ENCODE data around the gene PSAPL1.
A peak's percentile ranks its signal among the peaks of the same experiment; 100 is the strongest.

Gene PSAPL1

GRCh38 chr4:7418131-7418943, 16.4 kb downstream of the PSAPL1 start:
- DNase-seq (ENCODE audit: low read depth, low spot score): no peak

DNA sequence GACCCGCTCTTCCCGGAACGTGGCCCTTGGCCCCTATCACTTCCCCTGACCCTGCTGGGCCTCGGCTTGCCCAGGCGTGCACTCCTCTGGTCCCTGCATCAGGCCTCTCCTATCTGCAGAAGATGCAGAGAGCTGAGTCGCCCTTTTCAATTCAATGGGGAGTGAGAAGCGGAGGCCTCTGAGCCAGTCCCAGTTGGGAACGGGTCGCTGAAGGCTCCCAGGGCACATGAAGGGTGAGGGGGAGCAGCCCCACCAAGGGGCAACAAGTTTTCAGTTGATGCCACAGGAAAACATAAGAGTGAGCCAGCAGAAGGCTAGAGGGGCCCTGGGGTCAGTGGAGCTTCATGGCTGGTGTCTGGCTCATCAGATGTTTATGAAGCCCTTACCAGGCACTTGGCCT, 17.1 kb downstream of the PSAPL1 start:
- no peak for DNase-seq (ENCODE audit: low read depth, low spot score)

GRCh38 chr4:7416745-7417432, 17.8 kb downstream of the PSAPL1 start:
- no peak for DNase-seq (ENCODE audit: low read depth, low spot score)

GRCh38 chr4:7415927-7416686, 18.6 kb downstream of the PSAPL1 start:
- no peak for DNase-seq (ENCODE audit: low read depth, low spot score)

DNA sequence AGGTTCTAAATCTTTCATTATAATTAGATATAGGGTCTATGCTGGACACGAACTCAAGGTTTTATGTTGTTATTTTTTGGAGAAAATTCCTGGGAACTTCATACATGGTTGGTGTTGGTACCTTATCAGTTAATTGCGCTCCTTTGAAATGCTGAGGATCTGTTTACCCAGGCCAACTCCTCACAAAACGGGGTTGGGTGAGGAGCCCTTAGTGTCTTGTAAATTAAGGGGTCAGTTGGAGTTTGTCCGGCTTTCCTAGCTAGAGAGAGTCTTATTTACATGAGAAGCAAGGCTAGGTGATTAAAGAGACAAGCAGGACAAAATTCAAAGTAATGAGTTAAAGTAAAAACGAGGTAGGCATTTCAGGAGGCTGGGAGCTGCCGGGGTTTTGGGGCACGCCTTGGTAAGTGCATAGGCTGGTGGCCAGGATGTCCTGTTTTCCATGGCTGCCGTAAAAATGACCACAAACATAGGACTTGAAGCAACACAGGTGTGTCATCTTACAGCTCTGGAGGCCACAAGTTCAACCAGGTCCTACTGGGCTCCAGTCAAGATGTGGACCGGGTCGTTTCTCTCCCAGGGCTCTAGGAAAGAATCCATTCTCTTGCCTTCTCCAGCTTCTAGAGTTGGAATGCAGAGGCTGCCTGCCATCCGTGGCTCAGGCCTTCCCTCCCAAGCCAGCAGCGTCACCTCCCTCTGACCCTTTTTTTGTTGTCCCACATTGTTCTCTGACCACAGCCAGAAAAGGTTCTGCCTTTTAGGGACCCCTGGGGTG, 19.8 kb downstream of the PSAPL1 start:
- DNase-seq (ENCODE audit: low read depth, low spot score): peak; percentile 29

- DNase-seq (ENCODE audit: low read depth, low spot score): no peak
Measured at GRCh38 chr4:7414046-7414445, 20.7 kb downstream of the PSAPL1 start.

- no peak for DNase-seq (ENCODE audit: low read depth, low spot score)
Measured at GRCh38 chr4:7412554-7412912, 22.2 kb downstream of the PSAPL1 start.

DNA sequence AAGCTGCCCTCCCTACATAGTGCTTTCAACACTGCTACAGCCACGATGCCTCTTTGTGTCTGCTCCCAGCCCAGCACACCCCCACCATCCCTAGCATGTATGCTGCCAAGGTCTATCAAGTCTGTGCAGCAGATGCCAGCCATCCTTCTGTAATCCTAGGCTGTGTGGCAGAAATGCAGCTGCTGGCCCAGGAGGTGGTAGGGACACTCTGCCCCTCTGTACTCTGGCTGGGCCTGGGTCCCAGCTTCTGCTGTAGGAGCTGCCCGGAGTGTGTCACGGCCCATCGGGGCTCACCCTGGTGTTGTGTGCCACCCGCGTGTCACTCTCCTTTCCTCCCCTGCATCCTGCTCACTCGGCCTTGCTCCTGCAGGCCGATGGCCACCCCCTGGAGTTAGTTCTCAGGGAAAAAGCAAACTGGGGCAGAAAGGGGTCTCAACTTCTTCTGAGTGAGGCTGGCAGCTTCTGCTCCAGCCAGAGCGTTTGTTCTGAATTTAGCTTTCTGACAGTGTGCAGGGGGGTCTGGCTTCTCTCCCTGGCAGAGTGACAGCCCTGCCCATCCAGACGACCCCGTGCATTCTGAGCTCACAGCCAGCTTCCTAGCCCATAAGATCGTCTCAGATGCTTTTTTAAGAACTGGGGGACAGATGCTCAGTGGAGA, 22.7 kb downstream of the PSAPL1 start:
- DNase-seq (ENCODE audit: low read depth, low spot score): no peak

DNA sequence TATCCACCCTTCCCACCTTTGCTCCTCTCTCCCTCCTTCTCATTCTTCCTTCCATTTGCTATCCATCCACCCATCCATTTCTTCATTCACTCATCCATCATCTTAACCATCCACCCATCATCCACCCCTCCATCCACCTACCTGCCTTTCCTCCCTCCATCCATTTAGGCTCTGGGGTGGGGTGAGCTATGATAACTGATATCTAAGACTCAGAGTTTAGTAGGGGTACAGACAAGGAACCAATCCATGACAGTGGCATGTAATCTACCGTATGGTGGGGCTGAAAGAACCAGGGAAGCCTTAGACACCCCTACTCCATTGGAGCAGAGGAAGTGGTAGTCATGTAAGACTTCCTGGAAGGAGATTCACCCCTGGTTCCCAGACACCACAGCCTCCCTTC, 23.2 kb downstream of the PSAPL1 start:
- DNase-seq (ENCODE audit: low read depth, low spot score): no peak

- DNase-seq (ENCODE audit: low read depth, low spot score): no peak
Measured at GRCh38 chr4:7410446-7410845, 24.3 kb downstream of the PSAPL1 start.

GRCh38 chr4:7408166-7408565, 26.6 kb downstream of the PSAPL1 start:
- no peak for DNase-seq (ENCODE audit: low read depth, low spot score)

DNA sequence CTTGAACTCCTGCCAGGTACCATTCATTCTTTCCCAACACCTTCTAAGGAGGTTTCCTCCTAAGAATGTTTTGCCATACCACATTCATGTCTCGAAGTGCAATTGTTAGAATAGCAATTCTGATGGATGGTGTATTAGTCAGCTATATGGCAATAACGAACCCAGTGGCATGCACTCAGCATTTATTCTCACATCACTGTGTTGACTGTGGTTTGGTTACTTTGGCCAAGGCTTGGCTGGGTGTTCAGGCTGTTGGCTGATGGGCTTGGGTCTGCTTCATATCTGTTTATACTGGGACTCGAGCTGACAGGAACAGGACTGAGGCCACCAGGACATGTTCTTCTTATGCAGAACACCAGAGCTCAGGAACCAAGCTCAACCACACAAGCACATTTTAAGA, 31.7 kb downstream of the PSAPL1 start:
- no peak for DNase-seq (ENCODE audit: low read depth, low spot score)

DNA sequence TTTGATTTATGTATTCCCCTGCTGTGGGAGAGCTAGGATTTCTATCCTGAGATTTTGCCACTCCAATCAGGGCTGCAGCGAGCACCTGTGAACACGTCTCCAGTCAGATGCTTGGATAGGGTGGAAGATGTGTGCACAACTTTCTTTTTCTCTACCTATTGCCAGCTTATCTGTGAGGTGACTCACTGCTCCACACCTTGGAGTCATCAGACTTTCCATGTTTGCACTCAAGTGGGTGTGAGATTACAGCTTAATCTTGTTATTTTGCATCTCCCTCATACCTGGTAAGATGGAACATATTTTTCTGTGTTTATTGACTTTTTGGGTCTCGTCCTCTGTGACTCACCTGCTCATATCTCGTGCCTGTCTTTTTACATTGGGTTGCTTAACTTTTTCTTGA, 32.2 kb downstream of the PSAPL1 start:
- DNase-seq (ENCODE audit: low read depth, low spot score): no peak

- DNase-seq (ENCODE audit: low read depth, low spot score): no peak
Measured at GRCh38 chr4:7400671-7401298, 33.9 kb downstream of the PSAPL1 start.

DNA sequence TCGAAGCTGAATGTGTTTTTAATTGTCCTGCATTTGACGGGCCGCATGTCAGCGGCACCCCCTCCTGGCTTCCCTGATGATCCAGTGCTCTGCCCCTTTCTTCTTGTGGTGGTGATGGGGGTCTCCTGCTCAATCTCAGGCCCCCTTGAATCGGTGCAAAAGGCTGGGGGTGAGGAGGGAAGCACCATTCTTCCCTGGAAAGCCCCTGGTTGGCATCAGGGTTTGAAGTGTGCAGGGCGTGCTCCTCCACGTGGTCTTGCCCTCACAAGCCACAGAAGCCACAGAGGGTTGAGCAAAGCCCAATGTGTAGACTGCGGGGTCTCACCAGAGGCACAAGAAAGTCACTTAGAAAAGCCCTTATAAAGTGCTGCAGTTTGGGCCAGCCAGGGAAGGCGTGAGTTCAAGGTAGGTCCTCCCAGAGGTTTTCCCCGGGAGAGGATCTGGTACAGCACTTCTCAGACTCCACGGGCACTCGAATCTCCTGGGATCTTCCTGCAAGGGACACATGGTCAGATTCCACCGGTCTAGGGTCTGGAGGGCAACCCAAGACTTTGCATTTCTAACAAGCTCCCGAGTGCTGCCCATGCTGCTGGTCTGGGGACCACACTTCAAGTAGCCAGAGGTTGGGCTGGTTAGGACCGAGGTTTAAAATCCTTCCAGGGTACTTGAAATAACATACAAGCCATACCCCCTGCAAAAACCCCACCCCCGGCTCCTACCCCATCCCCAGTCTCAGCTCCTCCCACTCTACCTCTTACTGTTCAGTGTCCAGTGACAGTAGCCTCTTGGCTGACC, 35.1 kb downstream of the PSAPL1 start:
- DNase-seq (ENCODE audit: low read depth, low spot score): no peak

GRCh38 chr4:7398788-7399439, 35.8 kb downstream of the PSAPL1 start:
- DNase-seq (ENCODE audit: low read depth, low spot score): no peak

DNA sequence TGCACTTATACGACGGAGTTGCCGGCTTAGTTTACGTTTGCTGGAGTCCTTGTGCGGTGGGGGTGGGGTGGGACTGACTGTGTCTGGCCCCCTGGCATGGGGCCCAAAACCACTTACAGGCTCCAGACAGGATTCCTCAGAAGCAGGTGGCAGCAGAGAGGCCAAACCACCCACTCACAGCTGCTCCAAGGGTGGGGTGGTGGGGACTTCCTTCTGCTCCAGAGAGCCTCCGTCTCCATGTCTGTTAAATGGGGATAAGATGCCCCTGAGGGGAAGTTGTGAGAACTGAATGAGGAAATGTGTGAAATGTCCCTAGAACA, 36.7 kb downstream of the PSAPL1 start:
- DNase-seq (ENCODE audit: low read depth, low spot score): no peak

GRCh38 chr4:7397206-7398103, 37.3 kb downstream of the PSAPL1 start:
- peak; percentile 32 for DNase-seq (ENCODE audit: low read depth, low spot score)

Data from ELF-1 (cell line).